Spleen (tissue), 11 donors: ENCODE results near the gene MYO1D. TPM values are rescaled to one million over a fixed set of nuclear protein-coding genes. Genes with fewer than 3 reads are reported as not detected.

Experiments used
- DNase-seq: peaks from one replicate; pipeline ENCODE4 v3.0.0-alpha.2; 2020
- H3K27ac ChIP-seq, 8 donors: fragments of 200-600 bp; sonication (generic) in 7 of 8; 1 replicate in 4 of 8; 2 replicates in 4 of 8; pipeline versions ENCODE4 v1.5.0 to v1.8.0; 2016 to 2021; ENCODE audit warnings: inconsistent platforms in 4 of 8, mild to moderate bottlenecking in 4 of 8, moderate library complexity in 1 of 8
- H3K27me3 ChIP-seq, 7 donors: fragments of 200-600 bp; sonication (generic) in 6 of 7; replicated peaks in 1 of 7; 1 replicate in 4 of 7; 2 replicates in 3 of 7; pipeline versions ENCODE4 v1.5.0 to v1.8.0; 2016 to 2021; ENCODE audit warnings: inconsistent platforms in 3 of 7, mild to moderate bottlenecking in 1 of 7
- H3K36me3 ChIP-seq, 6 donors: fragments of 200-600 bp; sonication (generic) in 5 of 6; 1 replicate in 4 of 6; 2 replicates in 2 of 6; pipeline versions ENCODE4 v1.5.0 to v1.8.0; 2016 to 2021; ENCODE audit warnings: inconsistent platforms in 2 of 6
- H3K4me1 ChIP-seq, 6 donors: fragments of 200-600 bp; sonication (generic) in 5 of 6; 1 replicate in 3 of 6; 2 replicates in 3 of 6; pipeline versions ENCODE4 v1.5.0 to v1.8.0; 2016 to 2021; ENCODE audit warnings: inconsistent platforms in 3 of 6
- H3K4me3 ChIP-seq, 8 donors: fragments of 200-600 bp; sonication (generic) in 7 of 8; 1 replicate in 4 of 8; 2 replicates in 4 of 8; pipeline versions ENCODE4 v1.5.0 to v1.8.0; 2016 to 2021; ENCODE audit warnings: inconsistent platforms in 4 of 8, mild to moderate bottlenecking in 4 of 8, moderate library complexity in 2 of 8
- H3K9me3 ChIP-seq, 8 donors: fragments of 200-600 bp; sonication (generic) in 7 of 8; 1 replicate in 4 of 8; 2 replicates in 4 of 8; pipeline versions ENCODE4 v1.5.0 to v1.8.0; 2016 to 2021; ENCODE audit warnings: inconsistent platforms in 4 of 8
- CTCF ChIP-seq, 11 experiments: fragments of 200-600 bp in 7 of 11; fragments of 450-650 bp in 4 of 11; sonication (generic) in 4 of 11; IDR thresholded peaks in 8 of 11; conservative IDR thresholded peaks in 3 of 11; 1 replicate in 7 of 11; 2 replicates in 4 of 11; pipeline versions ENCODE4 v1.4.0 to v1.8.0; 2016 to 2021; ENCODE audit warnings: antibody characterized with exemption in 11 of 11, inconsistent platforms in 4 of 11, mild to moderate bottlenecking in 1 of 11
- POLR2A ChIP-seq, 3 donors: fragments of 450-650 bp; IDR thresholded peaks; one replicate each; pipeline ENCODE4 v1.5.1; 2017; ENCODE audit warnings: antibody characterized with exemption in 3 of 3, mild to moderate bottlenecking in 1 of 3
- POLR2AphosphoS5 ChIP-seq, 3 donors: sonication (generic); formaldehyde crosslinking; IDR thresholded peaks; one replicate each; pipeline ENCODE4 v1.5.1; 2017; ENCODE audit warnings: antibody characterized with exemption in 3 of 3
- WGBS, 5 donors: extraction: QIAGEN DNeasy Blood & Tissue Kit in 3 of 5; methylation state at CpG; one replicate each; pipeline versions ENCODE4 v1.1.5 to v1.1.7; 2013 to 2018; 5-methylcytosine and 5-hydroxymethylcytosine counted together
- intact Hi-C: fragments of 100-400 bp; cut with DNase I; formaldehyde crosslinking; loops from one replicate; pipeline ENCODE4 v1.15.0; 2023; ENCODE audit warnings: low total_unique reads
- polyA plus RNA-seq, 3 donors: library from polyadenylated mRNA; stranded (reverse); fragments of 200-250 nt; gene quantifications; one replicate each; pipeline ENCODE4 v1.2.1, GENCODE V29; 2013
- total RNA-seq, 7 donors: library from RNA; depleted of rRNA in 3 of 7; stranded (reverse); fragments of >200 nt in 3 of 7; fragmentation: NEBNext Ultra II Directional in 4 of 7; extraction: Animal tissue kit (Norgen Biotek cat#: 25700) in 4 of 7; gene quantifications; one replicate each; pipeline versions ENCODE4 v1.1.0 to v1.2.1, GENCODE V29; 2016 to 2021
- donor health status: healthy with polysubstance abuse.
- donor health status: DM: no; HTN: no; CAD: no; lungs with moderate emphysema.
- donor health status: DM: no; HTN: no; CAD: no.
- donor health status: Bipolar disorder and iron deficiency.
- donor health status: healthy.
- donor health status: DM: no; HTN: no; CAD: no.
- donor health status: DM: yes; HTN: yes; CAD: no.

The MYO1D gene
- total and polyA plus RNA-seq, 10 donors, result 2.3 to 36.4 (median 23.4) TPM

- DNase-seq, result no peak
- Histone ChIP-seq H3K4me1 (no peaks in the 10 kb centered on the region), H3K27me3 (no peaks in the 10 kb centered on the region), H3K9me3 (no peaks in the 10 kb centered on the region), H3K4me3 (no peak overlapping the region), H3K36me3 (no peaks in the 10 kb centered on the region), H3K27ac (no peak overlapping the region)
- TF ChIP-seq CTCF (IDR thresholded peaks at IDR 0.05 in 8 of 11, conservative IDR thresholded peaks at IDR 0.05 in 3 of 11) (no peak), POLR2A (IDR thresholded peaks at IDR 0.05) (no peak)
- intact Hi-C loops, result no loop called here
- 59 to 95% (median 77%) methylated on average over 2 of the region's 2 CpGs for WGBS, 5 donors
Measured at GRCh38 chr17:32859857-32860525, 16.9 kb downstream of the MYO1D start.

- Histone ChIP-seq H3K27me3 (no peaks in the 10 kb centered on the region), H3K36me3 (no peaks in the 10 kb centered on the region), H3K27ac (no peak overlapping the region), H3K4me3 (no peak overlapping the region), H3K4me1 (no peaks in the 10 kb centered on the region), H3K9me3 (no peaks in the 10 kb centered on the region)
- DNase-seq, result no peak
- TF ChIP-seq POLR2AphosphoS5 (IDR thresholded peaks at IDR 0.05) (no peak), CTCF (IDR thresholded peaks at IDR 0.05 in 8 of 11, conservative IDR thresholded peaks at IDR 0.05 in 3 of 11) (no peak), POLR2A (IDR thresholded peaks at IDR 0.05) (no peak)
- WGBS, 5 donors, result 84 to 98% (median 91%) methylated on average over 3 of the region's 3 CpGs
- intact Hi-C loops, result no loop called here
Measured at GRCh38 chr17:32855620-32856019, 21.3 kb downstream of the MYO1D start.

GRCh38 chr17:32854832-32855389 is 22.0 kb downstream of the MYO1D start:
- no peaks in the 10 kb centered on the region for H3K9me3 ChIP-seq
- DNase-seq, result no peak
- H3K4me1 ChIP-seq, result no peaks in the 10 kb centered on the region
- no peak overlapping the region for H3K27ac ChIP-seq
- intact Hi-C loops, result no loop called here
- H3K36me3 ChIP-seq, result no peaks in the 10 kb centered on the region
- H3K27me3 ChIP-seq, result no peaks in the 10 kb centered on the region
- WGBS, 5 donors, result 87 to 96% (median 89%) methylated on average over 5 of the region's 5 CpGs
- H3K4me3 ChIP-seq, result no peak overlapping the region
- TF ChIP-seq CTCF (IDR thresholded peaks at IDR 0.05 in 8 of 11, conservative IDR thresholded peaks at IDR 0.05 in 3 of 11) (no peak), POLR2A (IDR thresholded peaks at IDR 0.05) (no peak), POLR2AphosphoS5 (IDR thresholded peaks at IDR 0.05) (no peak)

GRCh38 chr17:32854207-32854606 is 22.7 kb downstream of the MYO1D start:
- Histone ChIP-seq H3K9me3 (no peaks in the 10 kb centered on the region), H3K36me3 (no peaks in the 10 kb centered on the region), H3K4me1 (no peaks in the 10 kb centered on the region), H3K27ac (no peak overlapping the region), H3K27me3 (no peaks in the 10 kb centered on the region), H3K4me3 (no peak overlapping the region)
- no peak for DNase-seq
- TF ChIP-seq POLR2A (IDR thresholded peaks at IDR 0.05) (no peak), POLR2AphosphoS5 (IDR thresholded peaks at IDR 0.05) (no peak), CTCF (IDR thresholded peaks at IDR 0.05 in 8 of 11, conservative IDR thresholded peaks at IDR 0.05 in 3 of 11) (no peak)
- intact Hi-C loops, result no loop called here
- WGBS, 5 donors, result 85 to 100% (median 96%) methylated on average over 1 of the region's 1 CpG
